HG03064 (cell line): ENCODE data around the gene XRCC3.

Experiments used
- ATAC-seq: cut with Tn5 transposase; IDR thresholded peaks from one replicate; pipeline ENCODE4 v1.9.1; 2021; ENCODE audit warnings: low read depth; ENCODE audit not compliant: unreplicated experiment

Gene XRCC3

DNA sequence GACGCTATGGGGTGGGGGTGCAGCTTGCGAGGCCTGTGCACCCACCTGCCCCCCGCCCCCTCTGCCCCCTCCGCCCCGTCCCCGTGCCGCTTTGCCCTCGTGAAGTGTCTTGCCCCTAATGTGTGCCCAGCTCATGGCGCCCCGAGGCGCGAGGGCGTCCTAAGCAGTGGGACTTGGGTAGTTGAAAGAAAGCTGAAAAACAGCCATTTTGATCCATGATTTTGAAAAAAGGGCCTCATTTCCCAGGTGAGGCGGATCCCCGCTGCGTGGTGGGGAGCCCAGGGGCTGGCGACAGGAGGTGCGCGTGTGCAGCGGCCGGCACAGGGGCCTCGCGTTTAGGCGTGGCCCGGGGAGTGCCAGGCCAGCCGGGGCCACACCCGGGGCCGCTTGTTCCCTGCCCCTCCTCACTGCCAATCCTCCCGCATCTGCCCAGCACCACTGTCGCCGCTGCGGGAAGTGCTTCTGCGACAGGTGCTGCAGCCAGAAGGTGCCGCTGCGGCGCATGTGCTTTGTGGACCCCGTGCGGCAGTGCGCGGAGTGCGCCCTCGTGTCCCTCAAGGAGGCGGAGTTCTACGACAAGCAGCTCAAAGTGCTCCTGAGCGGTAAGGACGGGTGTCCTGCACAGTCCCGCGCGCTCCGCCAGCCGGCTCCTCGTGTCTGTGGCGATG is 12.2 kb upstream of the XRCC3 start:
- ATAC-seq: no peak

DNA sequence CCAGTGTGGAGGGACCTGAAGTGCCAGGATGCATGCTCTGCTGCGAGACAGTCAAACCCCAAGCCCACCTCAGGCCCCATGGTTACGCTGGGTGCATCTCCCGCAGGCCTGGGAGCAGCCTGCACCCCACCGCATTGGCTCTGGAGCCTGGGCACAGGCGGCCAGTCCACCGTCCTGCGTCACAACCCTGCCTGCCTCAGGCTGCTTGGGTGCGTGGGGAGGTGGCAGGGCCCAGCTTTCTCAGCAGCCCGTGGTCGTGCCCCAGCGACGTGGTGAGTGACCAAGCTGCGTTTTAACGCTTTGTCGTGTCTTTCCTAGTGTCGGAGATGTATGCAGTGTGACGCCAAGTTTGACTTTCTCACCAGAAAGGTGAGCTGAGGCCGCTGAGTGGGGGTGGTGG is 11.2 kb upstream of the XRCC3 start:
- no peak for ATAC-seq

DNA sequence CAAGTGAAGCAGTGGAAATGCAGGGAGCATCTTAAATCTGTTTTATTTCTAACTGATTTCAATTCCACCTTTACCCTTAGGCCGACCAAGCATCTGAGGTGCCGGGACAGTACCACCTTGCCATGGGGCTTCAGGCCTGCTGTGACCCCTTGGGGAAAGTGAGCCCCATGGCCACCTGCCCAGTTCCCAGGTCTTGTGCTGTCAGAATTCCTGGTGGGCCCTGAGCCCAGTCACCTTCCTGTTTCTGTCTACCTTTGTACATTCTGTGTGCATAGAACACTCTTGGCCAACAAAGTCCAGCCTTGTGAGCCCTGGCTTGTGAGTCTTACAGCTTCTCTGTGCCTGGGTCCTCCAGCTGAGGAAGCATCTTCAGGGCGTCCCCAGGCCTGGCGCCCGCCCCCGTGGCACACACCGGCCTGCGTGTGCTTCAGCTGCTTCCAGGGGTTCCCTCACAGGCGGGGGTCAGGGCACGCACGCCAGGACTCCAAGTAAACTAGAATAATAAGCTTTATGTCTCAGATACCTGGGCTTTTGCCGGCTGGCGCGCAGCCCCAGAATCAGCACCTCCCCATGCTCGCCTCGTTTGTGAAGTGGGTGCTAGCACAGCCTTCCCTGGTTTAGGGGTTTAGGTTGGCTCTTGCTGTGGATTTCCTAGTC is 10.6 kb upstream of the XRCC3 start:
- no peak for ATAC-seq

DNA sequence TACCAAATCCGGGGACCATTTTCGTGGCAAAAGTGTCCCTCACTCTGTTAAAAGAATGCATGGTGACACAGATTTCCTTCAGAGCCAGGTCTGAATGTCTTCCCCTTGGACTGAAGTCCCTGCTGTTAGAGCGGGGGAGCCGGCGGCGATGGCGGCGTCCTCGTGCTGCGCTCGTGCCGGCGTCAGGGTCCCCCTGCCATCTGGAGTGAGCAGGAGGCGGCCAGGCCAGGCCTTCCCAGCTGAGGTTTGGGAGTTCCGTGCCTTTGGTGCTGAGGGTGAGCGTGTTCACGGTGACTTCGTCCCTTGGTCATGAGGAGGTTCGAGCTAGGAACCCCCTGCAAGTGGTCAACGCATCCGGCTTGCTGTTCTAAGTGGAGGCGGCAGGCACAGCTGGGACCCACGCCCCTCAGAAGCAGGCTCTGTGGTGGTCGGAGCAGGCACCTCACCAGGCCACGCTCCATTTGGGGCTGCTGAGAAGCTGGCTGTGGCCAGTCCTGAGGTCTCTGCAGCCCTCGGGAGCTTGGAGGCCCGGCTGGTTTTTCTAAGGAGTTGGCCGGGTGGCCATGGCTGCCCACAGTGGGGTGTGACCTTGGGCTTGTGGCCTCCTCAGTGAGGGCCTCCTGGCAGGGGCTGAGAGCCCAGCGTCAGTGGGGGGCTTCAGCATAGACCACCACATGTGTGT is 9.9 kb upstream of the XRCC3 start:
- no peak for ATAC-seq

DNA sequence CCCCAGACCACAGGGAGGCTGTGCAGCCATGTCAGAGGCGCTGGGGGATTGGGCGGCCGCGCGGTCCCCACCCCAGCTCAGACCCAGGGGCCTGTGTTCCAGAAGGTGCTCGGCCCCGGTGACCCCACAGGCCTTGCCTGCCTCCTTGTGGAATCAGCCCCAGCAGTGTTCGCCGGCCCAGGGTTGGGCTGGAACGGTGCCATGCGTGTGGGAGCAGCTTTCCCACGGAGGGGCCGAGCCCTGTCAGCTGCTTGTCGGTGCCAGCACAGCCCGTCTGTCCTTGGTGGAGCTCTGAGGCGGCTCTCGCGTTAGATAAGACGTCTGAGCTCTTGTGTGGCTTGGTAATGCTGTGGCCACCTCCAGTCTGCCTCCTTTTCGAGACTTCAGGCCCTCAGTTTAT is 8.9 kb upstream of the XRCC3 start:
- ATAC-seq: no peak

DNA sequence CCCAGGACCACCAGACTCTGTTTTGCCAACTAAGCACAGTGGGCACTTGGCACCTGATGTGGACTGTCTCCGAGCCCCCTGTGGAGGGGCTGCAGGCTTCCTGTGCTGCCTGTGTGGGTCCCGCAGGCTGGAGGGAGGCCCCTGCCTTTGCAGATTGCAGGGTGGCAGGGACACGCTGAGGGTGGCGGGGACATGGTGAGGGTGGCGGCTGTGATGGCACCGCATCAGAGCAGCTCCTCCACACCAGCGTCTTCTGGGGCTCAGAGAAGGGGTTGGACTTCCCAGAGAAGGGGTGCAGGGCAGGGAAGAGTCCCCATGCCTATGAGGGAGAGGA is 8.5 kb upstream of the XRCC3 start:
- no peak for ATAC-seq

DNA sequence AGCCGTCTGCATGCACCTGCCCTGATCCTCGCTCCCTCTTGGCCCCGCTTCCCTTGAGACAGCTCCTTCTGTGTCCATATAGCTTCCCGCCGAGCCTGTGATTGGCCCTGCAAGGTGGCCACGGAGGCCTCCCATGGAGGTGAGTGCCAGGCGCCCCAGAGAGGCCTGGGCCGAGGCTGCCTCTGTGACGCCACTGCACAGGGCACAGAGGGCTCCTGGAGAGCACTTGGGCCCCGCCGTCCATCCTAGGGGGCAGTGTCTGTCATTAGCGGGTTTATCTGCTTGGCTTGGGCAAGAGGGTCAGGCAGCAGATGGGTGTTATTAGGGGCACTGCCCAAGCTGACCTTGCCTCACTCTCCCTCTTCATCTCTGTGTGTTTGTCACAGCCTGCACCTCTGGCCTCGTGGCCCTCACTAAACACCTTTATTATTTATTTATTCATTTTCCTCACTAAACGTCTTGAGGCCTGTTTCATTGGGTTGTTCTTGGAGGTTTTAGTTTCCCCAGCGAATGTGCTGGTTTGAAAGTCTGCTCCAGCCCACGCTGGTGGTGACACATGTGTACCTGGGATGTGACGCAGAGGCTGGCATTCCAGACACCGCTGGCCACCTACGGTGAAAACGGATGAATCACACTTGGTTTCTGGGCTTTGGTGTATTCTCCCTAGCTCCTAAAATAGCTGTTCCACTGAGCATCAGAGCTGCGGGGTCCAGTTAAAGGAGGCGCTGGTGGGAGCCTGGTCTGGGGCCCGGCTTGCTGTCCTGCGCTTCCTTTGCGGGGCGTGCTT is 6.3 kb upstream of the XRCC3 start:
- ATAC-seq: no peak

DNA sequence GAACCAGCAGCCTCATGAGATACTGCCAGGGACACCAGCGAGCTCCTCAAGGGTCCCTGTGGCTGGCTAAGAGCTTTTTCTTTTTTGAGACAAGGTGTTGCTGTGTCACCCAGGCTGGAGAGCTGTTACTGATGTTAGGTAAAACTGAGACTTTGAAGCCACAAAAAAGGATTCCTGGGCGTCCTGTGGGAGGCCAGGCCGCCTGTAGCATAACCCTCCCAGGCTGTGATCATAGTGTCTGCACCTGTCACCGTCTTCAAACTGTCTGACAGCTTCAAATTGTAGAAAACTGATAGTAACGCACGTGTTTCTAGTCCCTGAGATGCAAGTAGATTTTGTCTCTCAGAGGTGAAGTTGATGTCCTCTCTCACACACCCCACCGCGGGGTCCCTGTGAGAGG is 4.5 kb upstream of the XRCC3 start:
- ATAC-seq: no peak

DNA sequence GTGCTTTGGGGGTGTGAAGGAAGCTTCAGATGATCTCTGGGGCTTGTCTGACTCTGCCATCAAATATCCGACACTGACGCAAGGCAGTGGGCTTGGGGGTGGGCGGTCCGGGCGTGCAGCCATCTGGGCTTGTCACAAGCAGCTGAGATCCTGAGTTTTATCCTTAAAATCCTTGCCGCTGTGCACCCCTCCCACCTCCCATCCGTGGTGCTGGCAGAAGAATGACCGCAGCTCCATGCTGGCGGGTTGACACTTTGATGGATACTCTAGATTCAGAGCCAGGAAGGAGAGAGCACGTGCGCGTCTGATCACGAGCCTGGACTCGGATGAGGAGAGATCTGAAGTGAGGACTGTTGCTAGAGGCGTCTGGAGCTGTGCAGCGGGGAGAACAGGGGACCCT is 3.3 kb upstream of the XRCC3 start:
- ATAC-seq: no peak

DNA sequence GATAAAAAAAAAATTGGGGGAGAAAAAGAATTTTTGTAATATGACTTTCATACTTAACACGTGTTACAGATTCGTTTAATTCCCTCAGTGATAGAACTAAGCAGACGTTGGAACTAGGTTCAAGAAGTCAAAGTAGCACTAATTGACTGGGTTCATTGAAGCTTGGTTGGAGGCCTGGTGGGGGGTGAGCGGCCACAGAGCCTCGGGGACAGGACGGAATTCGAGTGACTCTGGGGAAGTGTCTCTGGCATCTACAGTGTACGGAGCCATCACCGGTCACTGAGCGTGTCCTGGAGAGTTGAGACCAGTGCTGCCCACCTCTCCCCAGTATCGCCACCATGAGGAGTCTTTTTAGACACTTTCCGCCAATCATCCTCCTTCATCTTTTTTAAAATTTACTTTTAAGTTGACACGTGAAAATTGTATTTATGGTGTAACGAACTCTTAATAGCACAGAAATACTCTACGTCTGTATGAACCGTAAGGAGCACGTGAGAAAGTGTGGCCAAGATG is 1.7 kb upstream of the XRCC3 start:
- ATAC-seq: no peak

DNA sequence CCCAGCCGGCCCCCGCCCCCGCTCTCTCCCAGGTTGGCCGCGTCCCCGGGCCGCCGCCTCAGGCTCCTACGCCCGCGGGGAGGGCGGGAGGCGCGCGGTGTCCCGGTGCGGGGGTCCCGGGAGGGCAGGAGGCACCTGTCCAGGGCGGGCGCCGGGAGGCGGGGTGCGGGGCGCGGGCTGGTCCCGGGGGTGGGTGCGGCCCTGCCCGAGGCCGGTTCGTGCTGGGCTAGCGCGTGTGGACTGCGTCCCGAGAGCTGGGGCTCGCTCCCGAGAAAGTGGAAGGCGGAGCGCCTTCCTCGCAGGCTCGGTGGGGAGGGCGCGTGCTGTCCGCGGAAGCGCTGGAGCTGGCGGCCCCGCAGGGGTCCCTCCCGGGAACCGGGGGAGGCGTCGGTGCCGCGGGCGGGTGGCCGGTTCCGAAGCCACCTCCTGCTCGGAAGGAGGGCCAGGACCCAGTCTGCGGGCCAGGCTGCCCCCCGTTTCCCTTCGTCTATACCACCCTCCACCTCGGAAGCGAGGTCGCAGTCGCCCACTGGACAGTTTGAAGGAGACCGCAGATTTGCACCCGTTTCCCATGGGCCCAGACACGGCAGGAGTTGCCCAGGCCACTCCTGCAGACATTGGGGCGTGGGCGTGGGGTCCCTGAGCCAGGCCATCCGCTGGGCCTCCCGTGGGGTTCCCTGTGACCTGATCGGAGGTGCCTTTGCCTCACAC is 995 bp upstream of the XRCC3 start:
- peak; percentile 8 for ATAC-seq

DNA sequence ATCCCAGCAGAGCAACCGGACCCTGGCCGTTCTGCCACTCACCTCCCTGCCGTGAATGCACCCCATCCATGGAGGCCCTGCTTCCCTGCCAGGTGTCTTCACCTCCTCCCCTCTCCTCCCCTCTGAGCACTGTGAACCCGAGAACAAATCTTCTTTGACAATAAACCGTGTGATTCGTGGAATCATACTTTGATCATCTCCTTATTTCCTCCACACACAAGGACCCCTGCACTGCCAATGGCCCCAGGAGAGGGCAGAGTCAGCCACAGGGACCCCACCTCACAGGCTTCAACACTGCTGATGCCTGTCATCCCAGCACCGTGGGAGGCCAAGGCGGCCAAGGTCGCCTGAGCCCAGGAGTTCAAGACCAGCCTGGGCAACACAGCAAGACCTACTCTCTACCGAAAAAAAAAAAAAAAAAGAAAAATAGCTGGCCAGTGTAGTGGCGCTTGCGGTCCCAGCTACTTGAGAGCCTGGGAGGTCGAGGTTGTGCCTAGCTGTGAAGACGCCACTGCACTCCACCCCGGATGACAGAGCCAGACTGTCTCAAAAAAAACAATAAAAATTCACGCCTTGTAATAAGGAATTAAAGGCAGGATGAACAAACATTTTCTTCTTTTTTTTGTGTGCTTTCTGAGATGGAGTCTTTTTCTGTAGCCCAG is 1.1 kb downstream of the XRCC3 start:
- no peak for ATAC-seq

DNA sequence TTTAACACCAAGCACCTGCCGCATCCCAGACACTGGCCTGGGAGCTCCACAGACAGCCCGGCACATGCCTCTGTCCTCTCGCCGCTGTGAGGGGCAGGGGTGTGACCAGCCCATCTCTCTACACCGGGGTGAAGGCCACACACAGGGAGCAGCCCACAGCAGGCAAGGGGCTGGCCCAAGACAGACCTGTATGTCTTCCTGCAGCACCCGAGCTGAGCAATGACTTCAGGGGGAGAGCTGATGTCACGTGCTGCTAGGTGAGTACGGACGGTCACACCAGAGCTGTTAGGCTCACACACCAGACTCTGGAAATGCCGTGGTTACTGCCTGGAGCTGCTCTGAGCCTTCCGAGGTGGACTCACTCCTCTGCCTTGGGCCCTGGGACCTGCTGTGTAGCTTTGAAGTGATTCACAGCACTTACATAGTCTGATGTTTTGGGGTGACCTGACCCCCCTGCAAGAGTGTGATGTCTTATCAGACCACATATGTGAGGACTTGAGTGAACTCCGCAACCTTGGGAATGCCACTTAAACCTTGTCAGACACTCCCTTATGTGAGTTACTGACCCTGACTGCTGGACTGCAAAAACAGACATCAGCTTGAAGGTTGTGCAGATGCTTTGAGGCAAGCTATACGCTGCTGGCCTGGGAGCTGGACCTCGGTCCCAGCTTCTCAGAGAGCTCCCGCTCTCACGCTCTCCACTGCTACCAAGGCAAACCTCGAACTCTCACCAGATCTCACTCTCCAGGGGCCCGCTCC is 1.8 kb downstream of the XRCC3 start:
- no peak for ATAC-seq

DNA sequence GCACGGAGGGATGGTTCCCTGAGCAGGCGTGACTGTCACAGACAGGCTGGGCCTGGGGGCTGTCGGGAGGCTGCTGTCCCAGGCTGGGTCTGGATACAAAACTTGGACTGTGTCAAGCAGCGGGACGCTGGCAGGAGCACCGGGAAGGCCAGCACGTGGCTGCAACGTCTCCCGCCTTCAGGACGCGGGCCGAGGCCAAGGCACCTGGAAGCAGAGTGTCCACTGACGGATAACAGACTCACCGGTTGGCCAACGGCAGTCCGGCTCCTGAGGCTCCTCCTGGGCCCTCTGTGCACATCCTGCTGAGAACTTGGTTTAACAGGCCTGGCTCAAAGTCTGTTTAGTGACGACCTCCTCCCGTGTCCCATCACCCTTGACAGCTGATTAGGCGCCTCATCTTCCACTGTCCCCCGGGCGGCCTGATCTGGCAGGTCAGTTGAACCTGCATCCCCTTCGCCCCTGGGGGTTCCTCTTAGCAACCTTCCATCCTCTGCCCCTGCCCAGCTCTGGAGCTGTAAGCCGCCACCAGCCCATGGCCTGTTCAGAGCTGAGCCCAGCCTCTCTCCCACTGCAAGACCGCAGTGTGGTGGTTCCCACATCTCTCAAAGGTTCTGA is 2.5 kb downstream of the XRCC3 start:
- no peak for ATAC-seq

DNA sequence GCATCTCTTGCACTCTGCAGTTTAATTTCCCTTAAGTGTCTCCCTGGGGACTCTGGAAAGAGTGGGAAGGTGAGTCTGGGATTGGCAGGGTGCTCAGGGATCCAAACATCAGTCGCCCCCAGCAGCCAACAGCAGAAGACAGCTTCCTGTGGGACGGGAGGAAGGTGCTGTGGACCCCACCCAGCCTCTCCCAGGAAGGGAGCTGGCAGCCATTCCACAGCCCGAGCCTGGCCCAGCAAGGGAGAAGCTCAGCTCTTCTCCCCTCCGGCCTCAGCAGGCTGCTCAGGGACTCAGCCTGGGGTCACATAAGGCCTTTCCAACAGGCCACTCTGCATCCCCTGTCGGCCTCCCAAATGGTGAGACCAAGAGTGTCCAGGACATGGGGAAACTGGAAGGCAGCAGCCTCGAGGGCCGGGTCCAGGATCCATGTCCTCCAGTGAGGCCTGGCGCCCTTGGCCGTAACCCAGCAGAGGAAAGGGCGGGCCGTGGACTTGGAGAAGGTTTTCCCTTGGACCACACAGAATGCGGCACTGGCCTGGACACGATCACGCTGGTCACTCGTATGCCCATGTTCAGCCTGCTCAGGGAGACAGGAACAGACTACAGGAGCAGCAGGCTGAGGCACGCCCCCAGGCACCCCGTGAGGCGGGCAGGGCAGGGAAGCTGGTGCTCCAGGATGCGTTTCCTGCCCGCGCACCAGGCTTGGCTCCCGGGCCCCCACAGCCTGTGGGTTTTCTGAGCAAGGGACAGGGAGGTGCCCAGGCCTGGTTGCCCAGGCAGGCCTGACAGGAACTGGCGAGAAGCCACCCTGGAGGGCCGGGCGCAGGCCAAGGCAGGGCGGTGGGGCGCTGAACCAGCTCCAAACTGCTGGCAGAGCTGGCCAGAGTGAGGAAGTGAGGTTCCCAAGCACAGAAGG is 3.5 kb downstream of the XRCC3 start:
- no peak for ATAC-seq

DNA sequence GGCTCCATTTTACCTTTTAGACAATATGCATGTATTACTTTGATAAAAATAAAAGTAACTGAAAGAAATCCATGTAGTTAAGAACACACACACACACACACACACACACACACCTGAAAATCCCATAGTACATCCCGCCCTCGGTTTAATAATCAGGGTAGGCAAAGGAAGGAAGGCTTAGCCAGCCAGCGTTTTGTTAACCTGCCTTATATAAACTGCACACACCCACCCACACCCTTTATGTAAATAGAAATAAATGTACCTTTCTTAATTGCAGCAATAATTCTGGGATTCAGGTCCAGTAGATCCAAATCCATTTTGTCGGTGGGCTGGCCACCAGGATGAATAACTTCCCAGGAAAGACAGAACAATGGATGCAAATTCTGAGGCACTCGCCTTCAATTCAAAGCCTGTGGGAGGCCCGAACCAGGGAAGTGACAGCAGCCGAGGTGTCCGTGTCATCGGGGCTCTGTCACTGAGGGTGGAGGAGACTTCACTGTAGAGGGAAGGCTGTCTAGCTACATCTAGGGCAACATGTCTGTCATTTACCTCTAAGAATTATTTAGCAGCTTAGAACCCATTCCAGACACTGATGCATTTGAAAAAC is 4.4 kb downstream of the XRCC3 start:
- ATAC-seq: no peak

DNA sequence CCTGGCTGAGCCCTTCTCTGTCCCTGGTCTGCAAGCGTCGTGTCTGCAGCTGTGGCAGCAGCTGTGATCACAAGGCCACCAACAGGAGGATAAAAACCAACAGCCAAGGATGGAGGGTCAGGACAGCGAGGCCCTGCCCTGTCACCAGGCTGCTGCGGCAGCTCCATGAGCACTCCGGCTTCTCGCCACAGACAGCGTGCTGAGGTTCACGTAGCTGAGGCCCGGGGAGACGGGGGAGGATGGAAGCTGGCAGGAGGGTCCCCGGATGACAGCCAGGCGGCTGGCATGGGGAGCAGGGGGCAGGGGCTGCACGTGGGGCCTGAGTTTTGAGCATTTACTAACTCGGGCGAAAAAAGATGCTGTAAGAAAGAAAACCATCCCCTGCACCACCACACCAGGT is 5.4 kb downstream of the XRCC3 start:
- no peak for ATAC-seq
